IPS-20b (cell line): ENCODE data around the gene CST6.
"Not testable (repeated sequence)": the region's sequence is repeated elsewhere in the genome, so short reads cannot be mapped to it uniquely, and the experiment has no call there.

ENCODE experiments used
- H3K27ac ChIP-seq: one replicate; pipeline ENCODE4 v1.5.1; 2013; ENCODE audit warnings: low read length
- H3K27me3 ChIP-seq: 2 replicates; pipeline ENCODE4 v1.6.1; 2013; ENCODE audit warnings: mild to moderate bottlenecking, low read length, inconsistent platforms; ENCODE audit not compliant: insufficient read depth
- H3K36me3 ChIP-seq: 2 replicates; pipeline ENCODE4 v1.6.1; 2013; ENCODE audit warnings: low read depth, mild to moderate bottlenecking, inconsistent platforms, low read length, moderate library complexity; ENCODE audit not compliant: insufficient read depth
- H3K4me1 ChIP-seq: 2 replicates; pipeline ENCODE4 v1.6.1; 2013; ENCODE audit warnings: mild to moderate bottlenecking, control low read depth, inconsistent platforms, low read length, moderate library complexity; ENCODE audit not compliant: insufficient read depth
- H3K4me3 ChIP-seq: 2 replicates; pipeline ENCODE4 v1.5.1; 2013; ENCODE audit warnings: mild to moderate bottlenecking, low read length, inconsistent platforms
- H3K9ac ChIP-seq: 2 replicates; pipeline ENCODE4 v1.6.1; 2013; ENCODE audit warnings: low read depth, mild to moderate bottlenecking, inconsistent platforms, low read length, moderate library complexity
- H3K9me3 ChIP-seq: 2 replicates; pipeline ENCODE4 v1.6.1; 2013; ENCODE audit warnings: mild to moderate bottlenecking, low read depth, low read length, inconsistent platforms; ENCODE audit not compliant: insufficient read depth

CST6 gene

DNA sequence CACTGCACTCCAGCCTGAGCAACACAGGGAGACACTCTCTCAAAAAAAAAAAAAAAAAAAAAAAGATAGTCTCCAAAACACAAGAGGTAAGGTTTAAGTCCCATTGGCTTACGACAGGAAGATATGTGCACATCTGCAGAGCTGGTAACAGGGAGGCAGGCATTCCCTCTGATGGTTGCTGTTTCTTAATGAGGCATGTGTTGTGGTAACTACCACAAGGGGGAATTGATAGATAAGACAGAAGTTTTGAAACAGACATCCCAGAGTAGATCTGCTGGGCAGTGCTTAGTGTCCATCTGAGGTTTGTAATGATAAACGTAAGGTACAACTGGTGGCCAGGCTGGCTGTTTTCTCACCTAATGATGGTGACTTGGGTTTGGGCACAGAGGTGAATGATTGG lies 14.5 kb upstream of the CST6 start:
- Histone ChIP-seq H3K27ac (no peak overlapping the region), H3K4me1 (no peaks in the 10 kb centered on the region), H3K27me3 (no peaks in the 10 kb centered on the region), H3K9me3 (no peaks in the 10 kb centered on the region), H3K9ac (no peak overlapping the region), H3K4me3 (no peak overlapping the region), H3K36me3 (peaks cover 35% of the 10 kb centered on the region)

DNA sequence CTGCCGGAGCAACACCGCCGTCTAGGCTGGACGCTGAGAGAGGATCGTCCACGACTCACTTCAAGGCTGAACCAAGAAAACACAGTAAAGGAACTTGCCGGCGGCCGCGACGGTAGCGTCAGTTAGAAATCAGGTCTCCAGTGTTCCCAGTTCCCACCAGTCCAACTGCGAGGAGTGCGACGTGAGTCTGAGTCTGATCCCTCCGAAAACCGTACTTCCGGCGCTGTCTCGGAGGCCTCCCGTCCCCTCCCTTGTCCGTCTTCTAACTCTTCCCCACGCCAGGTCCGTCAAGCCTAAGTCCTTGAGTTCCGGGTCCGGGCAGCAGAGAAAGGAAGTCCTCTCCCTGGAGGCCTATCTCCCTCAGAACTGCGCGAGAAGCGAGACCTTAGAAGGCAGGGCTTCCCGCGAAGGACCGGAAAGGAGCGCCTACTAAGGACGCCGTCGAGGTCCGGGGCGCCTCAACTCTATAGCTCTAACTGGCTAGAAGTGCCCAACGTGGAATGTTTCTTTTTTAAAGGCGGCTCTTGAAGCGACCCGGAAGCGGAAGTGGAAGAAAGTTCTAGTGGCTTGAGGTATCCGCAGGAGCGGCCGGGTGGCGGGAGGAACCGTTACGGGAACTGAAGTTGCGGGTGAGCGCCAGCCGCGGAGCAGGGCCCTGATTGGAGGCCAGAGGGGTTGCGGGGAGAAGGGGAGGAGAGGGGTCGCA lies 9.7 kb upstream of the CST6 start, which contains the start of the genes BANF1 and EIF1AD:
Gene BANF1, plus strand, starts transcription at position 562 of the 706 bp plus-strand sequence. CDS start 748 bp downstream, outside the sequence.
Gene EIF1AD, minus strand, starts transcription at position 216 of the 706 bp plus-strand sequence. CDS start 1,768 bp downstream, outside the sequence.
- H3K9me3 ChIP-seq, result no peaks in the 10 kb centered on the region
- H3K4me1 ChIP-seq, result peaks cover 3% of the 10 kb centered on the region; the same call in 1 of the 2 replicates
- H3K9ac ChIP-seq, result peak within 1 kb of the TSS; percentile 84
- H3K27ac ChIP-seq, result peak within 1 kb of the TSS; percentile 95
- H3K4me3 ChIP-seq, result peak within 1 kb of the TSS; percentile 99
- H3K36me3 ChIP-seq, result peaks cover 55% of the 10 kb centered on the region
- no peaks in the 10 kb centered on the region for H3K27me3 ChIP-seq

DNA sequence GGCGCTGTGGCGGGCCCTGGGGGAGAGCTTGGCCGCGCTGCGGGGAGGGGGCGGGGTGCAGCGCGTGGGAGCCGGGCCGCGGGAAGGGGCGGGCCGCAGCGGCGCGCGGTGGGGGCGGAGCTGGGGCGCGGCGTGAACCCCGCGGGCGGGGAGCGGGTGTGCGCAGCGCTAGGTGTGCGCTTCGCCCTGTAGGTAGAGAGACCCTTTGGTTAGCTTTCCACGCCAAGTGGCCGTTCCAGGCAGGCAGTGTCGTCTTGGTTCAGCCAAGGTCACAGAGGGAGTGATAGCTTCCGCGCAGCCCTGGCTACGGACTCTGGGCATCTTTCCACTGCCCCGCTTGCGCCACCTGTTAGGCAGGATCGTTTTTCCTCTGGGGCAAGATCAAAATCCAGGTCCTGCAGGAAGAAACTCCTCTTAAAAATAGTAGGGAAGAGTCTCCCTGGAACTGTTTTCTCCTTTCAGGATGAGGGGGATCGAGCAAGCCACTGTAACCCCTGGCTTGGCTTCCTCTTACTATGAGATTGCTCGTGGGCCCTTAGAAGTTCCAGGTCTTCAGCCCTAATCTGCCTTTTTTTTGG lies 9.1 kb upstream of the CST6 start:
- no peaks in the 10 kb centered on the region for H3K9me3 ChIP-seq
- H3K27me3 ChIP-seq, result no peaks in the 10 kb centered on the region
- H3K4me3 ChIP-seq, result peak overlapping the region; percentile 99
- H3K27ac ChIP-seq, result peak overlapping the region; percentile 95
- H3K4me1 ChIP-seq, result peaks cover 4% of the 10 kb centered on the region; the same call in 1 of the 2 replicates
- peaks cover 49% of the 10 kb centered on the region for H3K36me3 ChIP-seq
- peak overlapping the region; percentile 84; the same call in 1 of the 2 replicates for H3K9ac ChIP-seq

DNA sequence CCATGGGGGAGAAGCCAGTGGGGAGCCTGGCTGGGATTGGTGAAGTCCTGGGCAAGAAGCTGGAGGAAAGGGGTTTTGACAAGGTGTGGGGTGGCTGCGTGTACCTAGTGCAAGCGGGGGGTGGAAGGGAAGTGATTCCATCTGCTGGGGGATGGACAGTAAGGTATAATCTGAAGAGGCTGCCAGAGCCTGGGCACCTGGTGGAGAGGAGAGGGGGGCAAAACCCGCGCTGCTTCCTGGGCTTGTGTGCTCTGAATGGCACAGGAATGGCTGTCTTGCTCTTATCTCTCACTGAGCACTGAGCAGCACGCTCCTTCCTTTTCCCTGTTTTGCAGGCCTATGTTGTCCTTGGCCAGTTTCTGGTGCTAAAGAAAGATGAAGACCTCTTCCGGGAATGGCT lies 8.5 kb upstream of the CST6 start:
- Histone ChIP-seq H3K9ac (peak overlapping the region; percentile 84; the same call in 1 of the 2 replicates), H3K9me3 (no peaks in the 10 kb centered on the region), H3K27ac (no peak overlapping the region)

GRCh38 chr11:66004186-66004585 lies 7.6 kb upstream of the CST6 start:
- peaks cover 4% of the 10 kb centered on the region; the same call in 1 of the 2 replicates for H3K4me1 ChIP-seq
- H3K4me3 ChIP-seq, result no peak overlapping the region
- H3K9ac ChIP-seq, result no peak overlapping the region
- peaks cover 34% of the 10 kb centered on the region for H3K36me3 ChIP-seq
- H3K27ac ChIP-seq, result no peak overlapping the region
- no peaks in the 10 kb centered on the region for H3K27me3 ChIP-seq
- no peaks in the 10 kb centered on the region for H3K9me3 ChIP-seq

More for the DNA sequence above, 8.5 kb upstream of the CST6 start:
- Histone ChIP-seq H3K4me3 (peak overlapping the region; percentile 99), H3K36me3 (peaks cover 43% of the 10 kb centered on the region), H3K27me3 (no peaks in the 10 kb centered on the region), H3K4me1 (peaks cover 4% of the 10 kb centered on the region; the same call in 1 of the 2 replicates)

DNA sequence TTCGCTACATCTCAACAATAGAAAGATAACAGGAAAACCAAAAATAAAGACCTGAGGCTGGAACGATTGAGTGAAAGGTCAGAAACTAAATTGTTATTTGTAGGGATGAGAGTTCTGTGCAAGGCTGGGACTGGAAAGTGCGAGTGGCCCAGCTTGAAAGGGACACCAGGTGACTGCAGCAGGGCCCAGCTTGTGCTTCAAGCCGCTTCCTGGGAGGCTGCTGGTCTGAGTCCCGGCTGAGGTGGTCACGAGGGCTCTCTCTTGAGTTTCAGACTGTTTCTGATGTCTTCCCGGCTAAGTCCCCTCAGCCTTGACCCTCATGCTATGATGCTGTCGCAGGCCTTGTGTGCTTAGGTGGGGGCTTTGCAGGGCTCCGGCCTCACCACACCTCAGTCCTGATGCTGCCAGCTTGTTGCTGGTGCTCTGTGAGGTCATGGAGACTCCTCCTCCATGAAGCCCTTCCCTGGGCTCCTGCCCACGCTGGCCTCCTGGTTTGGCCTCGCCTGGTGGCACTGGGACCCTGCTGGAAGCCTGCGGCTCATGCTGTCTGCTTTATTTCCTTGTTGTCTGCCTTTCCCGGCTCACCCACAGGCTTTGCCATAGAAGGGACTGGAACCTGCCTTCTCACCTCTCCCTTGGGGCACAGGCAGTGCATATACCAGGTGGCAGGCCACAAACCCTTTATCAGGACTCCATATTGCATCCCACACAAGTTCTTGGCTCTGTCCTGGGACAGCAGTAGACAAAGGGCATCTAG lies 5.5 kb upstream of the CST6 start:
- Histone ChIP-seq H3K27ac (no peak overlapping the region), H3K36me3 (peaks cover 21% of the 10 kb centered on the region), H3K27me3 (peaks cover 10% of the 10 kb centered on the region), H3K9me3 (no peaks in the 10 kb centered on the region), H3K4me3 (no peak overlapping the region), H3K9ac (no peak overlapping the region), H3K4me1 (peaks cover 4% of the 10 kb centered on the region; the same call in 1 of the 2 replicates)

DNA sequence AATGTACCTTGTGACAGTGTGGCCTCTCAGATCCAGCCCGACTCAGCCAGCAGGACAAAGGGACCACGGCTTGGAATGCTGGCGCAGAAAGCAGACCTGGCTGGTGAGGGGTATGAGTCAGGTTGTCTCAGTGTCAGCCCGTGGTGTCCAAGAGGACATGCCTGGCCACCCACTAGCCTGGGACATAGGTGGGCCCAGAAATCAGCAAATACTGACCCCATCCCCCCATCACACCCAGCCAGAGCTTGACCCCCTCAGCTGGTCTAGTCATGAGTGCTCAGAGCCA lies 5.0 kb upstream of the CST6 start:
- Histone ChIP-seq H3K9ac (no peak overlapping the region), H3K36me3 (peaks cover 21% of the 10 kb centered on the region), H3K27ac (no peak overlapping the region), H3K9me3 (no peaks in the 10 kb centered on the region), H3K4me1 (peaks cover 4% of the 10 kb centered on the region; the same call in 1 of the 2 replicates), H3K27me3 (peaks cover 16% of the 10 kb centered on the region), H3K4me3 (no peak overlapping the region)

GRCh38 chr11:66007201-66007634 lies 4.6 kb upstream of the CST6 start:
- Histone ChIP-seq H3K4me1 (peaks cover 4% of the 10 kb centered on the region; the same call in 1 of the 2 replicates), H3K9ac (no peak overlapping the region; the same call in 1 of the 2 replicates), H3K4me3 (no peak overlapping the region), H3K36me3 (peaks cover 21% of the 10 kb centered on the region), H3K27me3 (peaks cover 19% of the 10 kb centered on the region), H3K27ac (no peak overlapping the region), H3K9me3 (no peaks in the 10 kb centered on the region)

DNA sequence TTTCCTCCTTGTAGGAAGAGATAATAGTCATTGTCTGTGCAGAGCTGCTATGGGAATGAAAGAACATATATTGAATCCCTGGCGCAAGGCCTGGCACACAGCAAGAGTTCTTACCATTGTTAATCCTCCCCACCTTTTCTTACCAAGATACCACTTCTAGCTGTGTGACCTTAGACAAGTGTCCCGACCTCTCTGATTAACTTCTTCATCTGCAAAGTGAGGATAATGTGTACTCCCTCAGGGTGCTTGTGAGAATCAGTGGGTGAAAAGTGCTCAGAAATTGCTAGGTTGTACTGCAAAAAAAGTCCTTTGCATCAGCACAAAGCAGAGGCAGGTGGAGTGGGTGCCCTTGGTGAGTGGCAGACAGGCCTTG lies 3.7 kb upstream of the CST6 start:
- peaks cover 26% of the 10 kb centered on the region for H3K27me3 ChIP-seq
- H3K36me3 ChIP-seq, result peaks cover 21% of the 10 kb centered on the region
- peaks cover 4% of the 10 kb centered on the region; the same call in 1 of the 2 replicates for H3K4me1 ChIP-seq
- H3K4me3 ChIP-seq, result no peak overlapping the region
- H3K27ac ChIP-seq, result no peak overlapping the region
- H3K9ac ChIP-seq, result no peak overlapping the region
- no peaks in the 10 kb centered on the region for H3K9me3 ChIP-seq

DNA sequence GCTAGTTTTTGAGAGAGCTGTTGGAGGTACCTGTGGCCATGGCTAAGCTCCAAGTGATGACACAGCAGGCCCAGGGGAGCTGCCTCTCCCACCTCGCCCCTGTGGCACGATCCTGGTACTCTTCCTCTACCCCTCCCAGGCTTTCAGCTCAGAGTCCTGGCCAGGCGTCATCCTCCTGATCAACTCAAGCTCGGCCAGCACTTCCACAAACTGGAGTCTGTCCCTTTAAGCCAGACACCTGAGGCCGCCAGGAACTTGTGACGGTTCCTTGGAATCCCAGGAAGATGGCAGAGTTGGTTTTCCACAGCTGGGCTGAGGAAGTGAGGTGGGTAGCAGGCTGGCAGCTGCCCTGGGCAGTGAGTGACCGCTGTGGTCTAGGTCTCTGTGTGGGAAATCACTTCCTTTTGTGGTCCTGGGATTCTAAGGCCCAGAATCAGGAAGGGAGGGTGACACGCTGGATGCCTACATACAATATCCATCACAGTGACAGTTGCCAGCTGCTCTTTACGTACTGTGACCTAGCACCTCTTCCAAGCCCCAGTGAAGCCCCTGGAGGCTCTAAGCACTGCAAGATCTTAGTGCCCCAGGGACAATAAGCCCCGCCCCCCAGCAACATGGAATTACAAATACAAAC lies 3.2 kb upstream of the CST6 start:
- Histone ChIP-seq H3K9me3 (no peaks in the 10 kb centered on the region), H3K27ac (no peak overlapping the region), H3K4me3 (no peak overlapping the region), H3K4me1 (peaks cover 4% of the 10 kb centered on the region; the same call in 1 of the 2 replicates), H3K9ac (no peak overlapping the region), H3K27me3 (peaks cover 29% of the 10 kb centered on the region), H3K36me3 (peaks cover 21% of the 10 kb centered on the region)

GRCh38 chr11:66010036-66010435 lies 1.8 kb upstream of the CST6 start:
- H3K4me3 ChIP-seq, H3K36me3 ChIP-seq, H3K4me1 ChIP-seq, H3K27ac ChIP-seq, H3K9ac ChIP-seq, H3K9me3 ChIP-seq: not testable (repeated sequence)
- H3K27me3 ChIP-seq, result peaks cover 29% of the 10 kb centered on the region
